ENCODE measurements around the gene BACH2. TPM values are rescaled to one million over a fixed set of nuclear protein-coding genes. Genes with fewer than 3 reads are reported as not detected.

BACH2 gene
- total and polyA plus RNA-seq, 2 of the 8 experiments (the other 6 are each of a cell fraction or from before 2014, with no cell fraction given) = 1.9 to 5.9 TPM

DNA sequence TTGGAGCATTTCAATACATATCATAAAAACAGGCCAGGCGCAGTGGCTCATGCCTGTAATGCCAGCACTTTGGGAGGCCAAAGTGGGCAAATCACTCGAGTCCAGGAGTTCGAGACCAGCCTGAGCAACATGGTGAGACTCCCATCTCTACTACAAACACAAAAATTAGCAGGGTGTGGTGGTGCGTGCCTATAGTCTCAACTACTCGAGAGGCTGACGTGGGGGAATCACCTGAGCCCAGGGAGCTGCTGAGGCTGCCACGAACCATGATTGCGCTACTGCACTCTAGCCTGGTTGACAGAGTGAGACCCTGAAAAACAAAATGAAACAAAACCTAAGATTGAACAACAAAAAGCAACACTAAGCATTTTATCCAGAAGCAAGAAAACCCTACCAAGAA lies 47.2 kb downstream of the BACH2 start (continued):
- no peak for TF ChIP-seq SP4 (IDR thresholded peaks at IDR 0.05; ENCODE audit: low read length)
- TF ChIP-seq ATF2 (IDR thresholded peaks at IDR 0.05; ENCODE audit: low read length) = no peak
- no peak for TF ChIP-seq SP2 (IDR thresholded peaks at IDR 0.05; ENCODE audit: low read length)
